ENCODE results near the gene FFAR2.

GRCh38 chr19:35399948-35400772 lies 47.9 kb upstream of the FFAR2 start:
- TF ChIP-seq TEAD4 (IDR thresholded peaks at IDR 0.05) (no peak), MAX (IDR thresholded peaks at IDR 0.05) (no peak), EP300 (IDR thresholded peaks at IDR 0.05; ENCODE audit: borderline replicate concordance) (no peak), RAD21 (IDR thresholded peaks at IDR 0.05; ENCODE audit: low read depth) (no peak), FOXM1 (IDR thresholded peaks at IDR 0.05; ENCODE audit: borderline replicate concordance, low read depth) (no peak), REST (IDR thresholded peaks at IDR 0.05; ENCODE audit: low read depth) (no peak), NFIC (IDR thresholded peaks at IDR 0.05) (no peak), CEBPB (IDR thresholded peaks at IDR 0.05) (no peak), YY1 (IDR thresholded peaks at IDR 0.05; ENCODE audit: low read depth) (no peak), CREB1 (IDR thresholded peaks at IDR 0.05; ENCODE audit: low read depth) (no peak), TAF1 (IDR thresholded peaks at IDR 0.05; ENCODE audit: low read depth) (no peak), ZBTB7A (IDR thresholded peaks at IDR 0.05; ENCODE audit: low read depth) (no peak), USF1 (IDR thresholded peaks at IDR 0.05) (no peak)
